HepG2 (cell line): Measurements from ENCODE around the gene ZNF185. TPM values are rescaled to one million over a fixed set of nuclear protein-coding genes. Genes with fewer than 3 reads are reported as not detected.

Experiments used
- ATAC-seq: fragments of 200-7000 bp; cut with Tn5 transposase; 3 replicates; pipeline ENCODE4 v1.9.1; 2020; ENCODE audit warnings: mild to moderate bottlenecking, moderate library complexity
- BruUV-seq: library from RNA; stranded (reverse); fragments of 400-500 nt; replicated peaks from 2 replicates; lab custom pipeline; 2021; lab: Mats Ljungman, UMichigan
- CTCF ChIA-PET: fragments of 300-600 bp; formaldehyde crosslinking; extraction: SDS; loops from one replicate; lab custom pipeline; 2021; ENCODE audit warnings: low total read pairs, inconsistent platforms, low intra/inter-chr PET ratio; lab: Yijun Ruan, JAX
- POLR2A ChIA-PET: fragments of 350-600 bp; sonication (Branson Sonifier 250); formaldehyde crosslinking; loops from one replicate; lab custom pipeline; 2020; ENCODE audit warnings: antibody characterized with exemption, inconsistent platforms; lab: Yijun Ruan, JAX
- DNase-seq: peaks from one replicate; pipeline ENCODE4 v3.0.0-alpha.2; 2015; ENCODE audit warnings: low spot score
- FAIRE-seq: peaks from 3 replicates; lab custom pipeline; 2011; peaks lifted over from hg19 to GRCh38; lab: Jason Lieb, UNC
- H2AFZ ChIP-seq: one replicate; pipeline ENCODE4 v1.6.1; 2011; ENCODE audit warnings: low read length, inconsistent platforms
- H3K27ac ChIP-seq: fragments of 300-600 bp; 3 replicates; pipeline ENCODE4 v1.8.0; 2011; ENCODE audit warnings: mixed run types, mild to moderate bottlenecking, mixed read lengths, low read length, inconsistent platforms; ENCODE audit not compliant: insufficient read depth; ENCODE audit errors: extremely low read length
- H3K27me3 ChIP-seq, 2 experiments: fragments of 200-600 bp in 1 of 2; 2 replicates in 1 of 2; 3 replicates in 1 of 2; pipeline versions ENCODE4 v1.6.0 to v1.8.0; 2011; ENCODE audit warnings: low read length in 2 of 2, mild to moderate bottlenecking in 2 of 2, moderate library complexity in 2 of 2, inconsistent platforms in 1 of 2; ENCODE audit not compliant: insufficient read depth in 2 of 2, control insufficient read depth in 1 of 2
- H3K36me3 ChIP-seq, 2 experiments: fragments of 200-600 bp in 1 of 2; replicated peaks in 1 of 2; 2 replicates in 1 of 2; 3 replicates in 1 of 2; pipeline versions ENCODE4 v1.5.1 to v1.8.0; 2011; ENCODE audit warnings: low read length in 2 of 2, inconsistent platforms in 1 of 2; ENCODE audit not compliant: insufficient read depth in 2 of 2, control insufficient read depth in 1 of 2
- H3K4me1 ChIP-seq: 2 replicates; pipeline ENCODE4 v1.5.1; 2012; ENCODE audit warnings: low read length, inconsistent platforms; ENCODE audit not compliant: insufficient read depth
- H3K4me2 ChIP-seq: 2 replicates; pipeline ENCODE4 v1.6.0; 2011; ENCODE audit warnings: low read depth, low read length, inconsistent platforms
- H3K4me3 ChIP-seq, 3 experiments: fragments of 200-600 bp in 1 of 3; sonication (generic), shearing (Covaris generic) in 1 of 3; replicated peaks in 1 of 3; 2 replicates each; pipeline ENCODE4 v1.5.1; 2011 to 2016; ENCODE audit warnings: low read length in 3 of 3, inconsistent platforms in 2 of 3, low read depth in 2 of 3, mild to moderate bottlenecking in 2 of 3, control low read depth in 1 of 3, mixed read lengths in 1 of 3; ENCODE audit not compliant: insufficient read depth in 1 of 3
- H3K79me2 ChIP-seq: one replicate; pipeline ENCODE4 v1.6.1; 2011; ENCODE audit warnings: low read length, inconsistent platforms; ENCODE audit not compliant: insufficient read depth
- H3K9ac ChIP-seq: 2 replicates; pipeline ENCODE4 v1.6.0; 2011; ENCODE audit warnings: mild to moderate bottlenecking, low read depth, low read length, inconsistent platforms; ENCODE audit not compliant: insufficient read depth
- H3K9me3 ChIP-seq: 2 replicates; pipeline ENCODE4 v1.5.1; 2012; ENCODE audit warnings: mild to moderate bottlenecking, low read length
- H4K20me1 ChIP-seq: 2 replicates; pipeline ENCODE4 v1.6.0; 2011; ENCODE audit warnings: inconsistent platforms, mild to moderate bottlenecking, low read length, moderate library complexity; ENCODE audit not compliant: insufficient read depth
- DNMT1 ChIP-seq: sonication (generic); formaldehyde crosslinking; IDR thresholded peaks from 2 replicates; pipeline ENCODE4 v1.5.1; 2020; ENCODE audit warnings: mild to moderate bottlenecking, missing genetic modification reagents
- GMEB1 ChIP-seq: sonication (generic); formaldehyde crosslinking; IDR thresholded peaks from 2 replicates; pipeline ENCODE4 v1.5.1; 2020; ENCODE audit warnings: missing genetic modification reagents, mild to moderate bottlenecking, borderline replicate concordance
- HIVEP1 ChIP-seq: sonication (generic); formaldehyde crosslinking; IDR thresholded peaks from 2 replicates; pipeline ENCODE4 v1.4.0; 2020; ENCODE audit warnings: mild to moderate bottlenecking, missing genetic modification reagents
- KLF13 ChIP-seq: sonication (generic); formaldehyde crosslinking; IDR thresholded peaks from 2 replicates; pipeline ENCODE4 v1.4.0; 2020; ENCODE audit warnings: mild to moderate bottlenecking, missing genetic modification reagents
- RBFOX2 ChIP-seq: fragments of 200-400 bp; formaldehyde crosslinking; IDR thresholded peaks from 2 replicates; pipeline ENCODE4 v1.6.1; 2017; ENCODE audit warnings: low read depth, mild to moderate bottlenecking, low read length
- ZNF33B ChIP-seq: sonication (generic); formaldehyde crosslinking; IDR thresholded peaks from 2 replicates; pipeline ENCODE4 v1.5.1; 2020; ENCODE audit warnings: mild to moderate bottlenecking, missing genetic modification reagents
- ZNF382 ChIP-seq: sonication (generic); formaldehyde crosslinking; IDR thresholded peaks from 2 replicates; pipeline ENCODE4 v1.5.0; 2020; ENCODE audit warnings: missing genetic modification reagents, mild to moderate bottlenecking, borderline replicate concordance
- ZNF556 ChIP-seq: sonication (generic); formaldehyde crosslinking; IDR thresholded peaks from 2 replicates; pipeline ENCODE4 v1.4.0; 2020; ENCODE audit warnings: mild to moderate bottlenecking, missing genetic modification reagents, borderline replicate concordance
- WGBS: methylation state at CpG from one replicate; pipeline ENCODE4 v1.1.6; 2017; ENCODE audit warnings: low lambda C conversion rate; 5-methylcytosine and 5-hydroxymethylcytosine counted together
- in situ Hi-C: cut with HindIII; loops from 2 replicates; pipeline ENCODE4 v1.10.0; 2017; ENCODE audit warnings: low pct_unique_long_range_greater_than_20kb; ENCODE audit not compliant: extremely low pct_ligation_motif_present
- intact Hi-C: fragments of 100-400 bp; cut with micrococcal nuclease; formaldehyde crosslinking; loops from one replicate; pipeline ENCODE4 v1.10.0; 2022; ENCODE audit not compliant: unreplicated experiment
- polyA plus RNA-seq, 8 experiments: library from polyadenylated mRNA; depleted of rRNA in 3 of 8; stranded (reverse) in 7 of 8; unstranded in 1 of 8; fragments of >200 nt; fragmentation: Illumina TruSeq in 4 of 8; extraction: Trizol in 4 of 8; gene quantifications; 2 replicates each; pipeline versions ENCODE4 v1.2.1 to v1.2.3, GENCODE V29; 2011 to 2016; ENCODE audit warnings: low read depth in 4 of 8, missing spikeins in 1 of 8, mixed read lengths in 1 of 8; ENCODE audit not compliant: insufficient read depth in 1 of 8
- total RNA-seq, 5 experiments: library from RNA; depleted of rRNA; stranded (reverse); fragments of >200 nt; fragmentation: Illumina TruSeq; extraction: Trizol; gene quantifications; 2 replicates each; pipeline ENCODE4 v1.2.3, GENCODE V29; 2016; ENCODE audit warnings: low read depth in 1 of 5
- TF ChIP-seq, protein P1 (sequence below): sonication (generic); formaldehyde crosslinking; IDR thresholded peaks from 2 replicates; pipeline ENCODE4 v1.5.1; 2020; ENCODE audit warnings: mild to moderate bottlenecking, missing genetic modification reagents, borderline replicate concordance

Gene ZNF185
- total and polyA plus RNA-seq, 2 of the 13 experiments (the other 11 are each of a cell fraction or from before 2014, with no cell fraction given): 1.6 to 3.4 TPM

- intact Hi-C loops: no loop called here
- Histone ChIP-seq H3K36me3 (no peaks in the 10 kb centered on the region), H3K4me2 (no peak overlapping the region), H4K20me1 (no peaks in the 10 kb centered on the region), H3K27ac (no peak overlapping the region), H3K79me2 (no peaks in the 10 kb centered on the region), H3K27me3 (peaks cover 0 to 9% of the 10 kb centered on the region in 2 experiments; a peak in 1 of 5 replicates), H3K9ac (no peak overlapping the region), H3K4me1 (peaks cover 12% of the 10 kb centered on the region), H2AFZ (no peak overlapping the region)
- DNase-seq: no peak
- 93% methylated on average over 2 of the region's 9 CpGs for WGBS
- CTCF ChIA-PET: no interaction called here
- FAIRE-seq: no peak
- no peak for ATAC-seq
- TF ChIP-seq KLF13 (no peak), ZNF382 (CRISPR knock-in tag) (no peak), GMEB1 (CRISPR knock-in tag) (no peak), HIVEP1 (CRISPR knock-in tag) (no peak), DNMT1 (CRISPR knock-in tag) (no peak), ZNF33B (CRISPR knock-in tag) (no peak), ZNF556 (CRISPR knock-in tag) (no peak), RBFOX2 (no peak)
- TF ChIP-seq, protein P1, sequence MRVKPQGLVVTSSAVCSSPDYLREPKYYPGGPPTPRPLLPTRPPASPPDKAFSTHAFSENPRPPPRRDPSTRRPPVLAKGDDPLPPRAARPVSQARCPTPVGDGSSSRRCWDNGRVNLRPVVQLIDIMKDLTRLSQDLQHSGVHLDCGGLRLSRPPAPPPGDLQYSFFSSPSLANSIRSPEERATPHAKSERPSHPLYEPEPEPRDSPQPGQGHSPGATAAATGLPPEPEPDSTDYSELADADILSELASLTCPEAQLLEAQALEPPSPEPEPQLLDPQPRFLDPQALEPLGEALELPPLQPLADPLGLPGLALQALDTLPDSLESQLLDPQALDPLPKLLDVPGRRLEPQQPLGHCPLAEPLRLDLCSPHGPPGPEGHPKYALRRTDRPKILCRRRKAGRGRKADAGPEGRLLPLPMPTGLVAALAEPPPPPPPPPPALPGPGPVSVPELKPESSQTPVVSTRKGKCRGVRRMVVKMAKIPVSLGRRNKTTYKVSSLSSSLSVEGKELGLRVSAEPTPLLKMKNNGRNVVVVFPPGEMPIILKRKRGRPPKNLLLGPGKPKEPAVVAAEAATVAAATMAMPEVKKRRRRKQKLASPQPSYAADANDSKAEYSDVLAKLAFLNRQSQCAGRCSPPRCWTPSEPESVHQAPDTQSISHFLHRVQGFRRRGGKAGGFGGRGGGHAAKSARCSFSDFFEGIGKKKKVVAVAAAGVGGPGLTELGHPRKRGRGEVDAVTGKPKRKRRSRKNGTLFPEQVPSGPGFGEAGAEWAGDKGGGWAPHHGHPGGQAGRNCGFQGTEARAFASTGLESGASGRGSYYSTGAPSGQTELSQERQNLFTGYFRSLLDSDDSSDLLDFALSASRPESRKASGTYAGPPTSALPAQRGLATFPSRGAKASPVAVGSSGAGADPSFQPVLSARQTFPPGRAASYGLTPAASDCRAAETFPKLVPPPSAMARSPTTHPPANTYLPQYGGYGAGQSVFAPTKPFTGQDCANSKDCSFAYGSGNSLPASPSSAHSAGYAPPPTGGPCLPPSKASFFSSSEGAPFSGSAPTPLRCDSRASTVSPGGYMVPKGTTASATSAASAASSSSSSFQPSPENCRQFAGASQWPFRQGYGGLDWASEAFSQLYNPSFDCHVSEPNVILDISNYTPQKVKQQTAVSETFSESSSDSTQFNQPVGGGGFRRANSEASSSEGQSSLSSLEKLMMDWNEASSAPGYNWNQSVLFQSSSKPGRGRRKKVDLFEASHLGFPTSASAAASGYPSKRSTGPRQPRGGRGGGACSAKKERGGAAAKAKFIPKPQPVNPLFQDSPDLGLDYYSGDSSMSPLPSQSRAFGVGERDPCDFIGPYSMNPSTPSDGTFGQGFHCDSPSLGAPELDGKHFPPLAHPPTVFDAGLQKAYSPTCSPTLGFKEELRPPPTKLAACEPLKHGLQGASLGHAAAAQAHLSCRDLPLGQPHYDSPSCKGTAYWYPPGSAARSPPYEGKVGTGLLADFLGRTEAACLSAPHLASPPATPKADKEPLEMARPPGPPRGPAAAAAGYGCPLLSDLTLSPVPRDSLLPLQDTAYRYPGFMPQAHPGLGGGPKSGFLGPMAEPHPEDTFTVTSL (CRISPR knock-in tag): no peak
- TF ChIP-seq, all 625 proteins: peak for 0
- POLR2A ChIA-PET: no interaction called here
- in situ Hi-C loops: no loop called here
- Histone ChIP-seq H3K4me3 (no peak overlapping the region), H3K9me3 (no peaks in the 10 kb centered on the region)
- no TSS peak for BruUV-seq
These were observed 5.7 kb downstream of the ZNF185 start for GRCh38 chrX:152903589-152903988.
